ENCODE data around the gene CDH4. TPM values are rescaled to one million over a fixed set of nuclear protein-coding genes. Genes with fewer than 3 reads are reported as not detected.

CDH4 gene
- total and polyA plus RNA-seq, 2 of the 8 experiments (the other 6 are each of a cell fraction or from before 2014, with no cell fraction given), result 4.3 to 7.9 TPM

- no peak for TF ChIP-seq CHD7 (IDR thresholded peaks at IDR 0.05; ENCODE audit: insufficient replicate concordance, low read length)
Observed at GRCh38 chr20:61850926-61851900, 599.2 kb downstream of the CDH4 start (continued).

All from H1 (cell line).